HG02759 (cell line): ENCODE data around the gene SMARCD1.

Experiments used
- ATAC-seq: cut with Tn5 transposase; IDR thresholded peaks from one replicate; pipeline ENCODE4 v1.9.1; 2021; ENCODE audit warnings: mild to moderate bottlenecking, moderate library complexity; ENCODE audit not compliant: unreplicated experiment

The SMARCD1 gene

GRCh38 chr12:50084775-50085614, at the start of gene SMARCD1:
Gene SMARCD1 (plus strand): TSS chr12:50085342. CDS start chr12:50085370, 28 bp downstream.
- ATAC-seq, result peak; percentile 91

DNA sequence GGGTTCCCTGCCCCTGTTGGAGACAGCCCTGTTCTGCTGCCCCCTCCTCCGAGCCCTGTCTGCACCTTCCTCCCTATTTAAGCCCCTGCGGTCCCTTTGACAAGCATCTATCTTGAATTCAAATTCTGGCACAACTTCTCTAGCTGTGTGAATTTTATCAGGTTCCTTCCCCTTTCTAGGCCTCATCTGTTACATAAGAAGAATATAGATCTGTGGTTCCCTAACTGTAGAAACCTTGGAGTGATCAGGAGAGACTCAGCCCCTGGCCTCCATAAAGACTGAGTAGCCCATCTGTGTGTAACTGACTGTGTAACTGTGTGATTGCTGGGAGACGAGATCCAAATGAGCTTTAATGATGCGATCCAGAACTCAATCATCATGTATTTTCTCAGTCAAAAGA, 46.8 kb upstream of the SMARCD1 start:
- ATAC-seq, result no peak

GRCh38 chr12:50039151-50039835, 45.8 kb upstream of the SMARCD1 start:
- peak; percentile 56 for ATAC-seq

DNA sequence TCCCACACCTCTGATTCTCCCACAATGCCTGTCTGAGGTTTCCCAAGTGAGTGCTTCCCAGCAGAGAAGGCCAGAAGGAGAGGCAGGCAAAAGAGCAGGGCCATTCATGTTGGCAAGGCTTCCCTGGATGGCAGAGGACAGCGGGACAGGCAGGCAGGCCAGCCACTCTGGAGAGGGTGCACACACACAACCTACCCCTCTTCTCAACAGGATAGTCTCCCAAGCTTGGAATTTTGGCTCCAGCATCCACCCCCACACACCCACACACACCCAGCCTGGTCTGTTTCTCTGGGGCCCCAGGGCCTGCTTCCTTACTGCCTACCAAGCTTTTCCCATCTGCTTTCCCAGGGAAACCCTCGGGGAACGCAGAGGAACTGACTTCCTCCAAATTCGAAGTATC, 44.5 kb upstream of the SMARCD1 start:
- no peak for ATAC-seq

DNA sequence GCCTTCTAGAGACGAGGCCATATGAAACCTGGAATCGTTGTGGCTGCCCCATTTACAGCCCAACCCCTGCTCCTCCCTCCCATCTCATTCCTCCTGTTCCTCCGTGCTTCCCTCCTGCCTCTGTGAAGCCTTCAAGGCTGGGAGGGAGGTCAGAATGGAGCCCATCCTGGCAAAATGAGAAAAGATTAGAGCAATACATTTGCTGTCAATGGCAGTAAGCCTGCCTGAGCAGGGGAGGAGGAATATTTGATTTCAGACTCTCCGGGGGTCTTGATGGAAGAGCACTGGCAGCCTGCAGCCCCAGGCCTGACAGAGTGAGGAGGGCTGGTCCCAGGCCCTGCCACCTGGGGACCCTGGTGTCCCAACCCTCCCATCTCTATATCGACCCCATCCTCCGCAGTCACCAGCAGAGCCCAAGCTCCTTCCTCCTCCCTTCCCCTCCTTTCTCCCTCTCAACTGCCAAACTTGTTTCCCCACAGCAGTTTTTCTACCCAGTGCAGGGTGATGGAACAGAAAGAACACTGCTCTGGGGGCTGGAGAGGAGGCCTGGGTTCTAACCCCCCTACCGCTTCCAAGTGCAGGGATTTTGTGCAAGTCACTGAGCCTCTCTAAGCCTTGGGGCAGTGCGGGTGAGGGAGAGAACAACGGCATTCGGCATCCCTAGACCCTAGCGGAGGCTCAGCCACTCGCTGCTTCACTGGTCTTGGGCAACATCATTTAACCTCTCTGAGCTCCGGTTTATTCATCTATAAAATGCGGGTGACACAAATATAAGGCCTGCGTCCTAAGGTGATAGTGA, 43.9 kb upstream of the SMARCD1 start:
- ATAC-seq, result no peak

DNA sequence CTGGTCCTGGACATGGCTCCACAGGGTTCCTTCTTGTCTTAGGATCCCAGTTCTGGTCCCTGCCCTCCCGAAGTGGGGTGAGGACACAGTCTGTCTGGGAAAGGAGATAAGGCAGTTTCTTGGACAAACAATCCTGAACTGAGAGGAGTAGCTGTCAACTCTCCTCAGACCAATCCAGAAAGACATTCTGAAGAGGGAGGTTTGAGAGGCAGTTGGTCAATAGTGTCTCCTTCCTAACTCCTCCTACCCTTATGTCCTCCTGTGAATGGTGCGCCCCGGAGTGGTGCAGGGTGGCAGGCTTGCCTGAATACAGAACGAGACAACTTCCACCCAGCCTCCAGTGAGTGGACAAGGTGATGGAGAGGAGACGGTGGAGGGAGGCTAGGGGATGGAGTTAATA, 43.2 kb upstream of the SMARCD1 start:
- no peak for ATAC-seq

DNA sequence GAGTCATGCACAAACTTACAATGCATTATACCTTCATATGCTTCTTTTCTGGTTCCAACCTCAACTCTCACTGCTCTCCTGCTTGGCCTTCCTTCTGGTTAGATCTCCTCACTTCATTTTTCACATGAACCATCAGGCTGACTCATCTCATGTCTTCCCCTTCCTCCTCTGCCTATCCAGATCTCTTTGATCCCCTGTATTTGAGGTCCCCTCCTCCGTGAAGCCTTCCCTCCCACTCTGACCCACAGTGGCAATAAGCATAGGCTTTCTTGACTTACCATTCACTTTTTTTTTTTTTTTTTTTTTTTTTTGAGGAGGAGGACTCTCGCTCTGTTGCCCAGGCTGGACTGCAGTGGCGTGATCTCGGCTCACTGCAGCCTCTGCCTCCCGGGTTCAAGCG, 42.4 kb upstream of the SMARCD1 start:
- no peak for ATAC-seq

DNA sequence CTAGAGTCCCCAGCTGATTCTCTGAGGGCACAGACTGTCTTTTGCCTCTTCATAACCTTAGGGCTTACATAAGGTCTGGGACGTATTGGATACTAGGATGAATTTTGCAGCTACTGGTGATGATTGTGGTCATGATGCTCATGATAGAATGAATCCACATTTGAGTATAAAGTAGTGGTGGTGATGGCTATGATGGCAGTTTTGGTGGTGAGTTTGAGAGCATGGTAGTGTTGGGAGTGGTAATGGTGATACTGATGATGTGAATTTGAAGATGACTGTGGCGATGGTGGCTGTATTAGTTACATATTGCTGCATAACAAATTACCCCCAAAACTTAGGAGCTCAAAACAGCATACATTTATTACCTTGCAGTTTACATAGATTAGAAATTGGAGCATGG, 41.8 kb upstream of the SMARCD1 start:
- ATAC-seq, result no peak

DNA sequence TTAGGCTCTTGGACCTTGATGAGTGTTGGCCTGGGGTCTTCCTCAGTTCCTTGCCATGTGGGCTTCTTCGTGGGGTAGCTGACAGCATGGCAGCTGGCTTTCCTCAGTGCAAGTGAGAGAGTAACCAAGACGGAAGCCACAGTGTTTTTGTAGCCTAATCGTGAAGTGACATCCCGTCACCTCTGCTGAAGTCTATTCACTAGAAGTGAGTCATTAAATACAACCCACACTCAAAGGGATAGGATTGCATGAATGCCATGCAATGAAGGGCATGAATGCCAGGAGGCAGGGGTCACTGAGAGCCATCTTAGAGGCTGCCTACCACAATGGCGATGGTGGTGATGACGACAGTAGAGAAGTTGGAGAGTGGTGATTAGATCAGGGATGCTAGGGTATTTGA, 41.3 kb upstream of the SMARCD1 start:
- ATAC-seq, result no peak

- no peak for ATAC-seq
These were observed 37.4 kb upstream of the SMARCD1 start for GRCh38 chr12:50047693-50048250.

DNA sequence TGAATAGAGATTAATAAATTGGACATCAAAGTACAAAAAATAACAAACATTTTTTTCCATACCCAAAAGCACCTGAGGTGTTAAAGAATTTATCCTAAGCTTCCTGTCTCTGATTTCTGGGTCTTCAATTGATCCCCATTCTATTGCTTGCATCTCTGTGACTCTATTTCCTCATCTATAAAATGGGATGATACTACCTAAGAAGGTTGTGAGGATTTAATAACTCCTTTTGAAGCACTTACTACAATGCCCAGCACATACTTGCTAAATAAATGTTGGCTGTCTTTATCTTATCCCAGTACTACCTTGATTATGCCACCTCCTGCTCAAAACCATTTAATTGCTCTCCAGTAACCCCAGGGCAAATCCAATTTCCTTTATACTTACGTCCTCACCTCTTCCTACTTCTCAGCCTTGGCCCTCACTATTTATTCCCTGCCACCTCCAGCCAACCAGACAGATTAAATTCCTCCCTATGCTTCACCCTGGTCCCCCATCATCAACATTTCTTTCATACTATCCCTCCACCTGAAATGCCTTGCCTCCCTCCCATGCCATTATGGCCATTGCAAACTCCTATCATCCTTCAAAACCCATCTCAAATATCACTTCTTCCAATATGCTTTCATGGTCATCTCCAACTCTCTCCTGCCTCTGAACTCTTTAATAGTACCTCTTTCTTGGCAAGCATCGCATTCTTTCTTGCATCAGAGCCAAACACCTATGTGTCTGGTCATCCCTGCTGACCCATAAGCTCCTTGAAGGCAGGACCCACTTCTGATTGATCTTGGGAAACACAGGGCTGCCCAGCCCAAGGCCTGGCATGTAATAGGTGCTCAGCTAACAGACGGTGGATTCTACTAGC, 35.7 kb upstream of the SMARCD1 start:
- no peak for ATAC-seq

GRCh38 chr12:50050119-50050385, 35.1 kb upstream of the SMARCD1 start:
- no peak for ATAC-seq

GRCh38 chr12:50050410-50051098, 34.6 kb upstream of the SMARCD1 start:
- no peak for ATAC-seq

DNA sequence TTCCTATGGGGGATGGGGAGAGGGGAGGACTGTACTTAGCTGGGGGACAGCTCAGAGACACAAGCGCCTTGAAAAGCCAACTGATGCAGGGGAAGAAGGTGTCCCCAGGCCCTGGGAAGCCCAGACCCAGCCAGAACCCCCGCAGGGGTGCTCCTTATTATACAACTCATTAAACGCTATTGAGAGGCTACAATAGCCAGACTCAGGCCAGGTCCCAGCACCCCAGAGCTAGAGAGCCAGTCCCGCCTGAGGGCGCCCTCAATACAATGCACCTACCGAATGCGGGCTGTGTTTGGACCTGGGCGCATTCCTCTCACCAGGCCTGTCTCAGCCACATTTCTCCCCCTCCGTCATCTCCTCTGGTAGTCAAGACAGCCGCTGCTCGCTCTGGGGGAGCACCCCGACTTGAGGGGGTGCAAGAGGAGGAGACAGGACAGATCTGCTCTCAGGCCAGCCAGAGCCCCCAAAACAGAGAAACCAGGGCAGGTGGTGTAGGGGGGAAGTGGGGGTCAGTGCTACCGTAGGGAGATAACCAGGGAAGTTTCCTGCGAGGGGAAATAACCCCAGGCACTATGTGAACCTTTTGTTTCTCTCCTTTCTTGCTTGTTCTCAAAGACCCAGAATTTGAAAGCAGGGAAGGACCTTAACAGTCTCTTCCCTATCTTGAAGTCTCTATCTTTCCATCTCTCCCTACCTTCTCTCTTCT, 33.9 kb upstream of the SMARCD1 start:
- no peak for ATAC-seq

DNA sequence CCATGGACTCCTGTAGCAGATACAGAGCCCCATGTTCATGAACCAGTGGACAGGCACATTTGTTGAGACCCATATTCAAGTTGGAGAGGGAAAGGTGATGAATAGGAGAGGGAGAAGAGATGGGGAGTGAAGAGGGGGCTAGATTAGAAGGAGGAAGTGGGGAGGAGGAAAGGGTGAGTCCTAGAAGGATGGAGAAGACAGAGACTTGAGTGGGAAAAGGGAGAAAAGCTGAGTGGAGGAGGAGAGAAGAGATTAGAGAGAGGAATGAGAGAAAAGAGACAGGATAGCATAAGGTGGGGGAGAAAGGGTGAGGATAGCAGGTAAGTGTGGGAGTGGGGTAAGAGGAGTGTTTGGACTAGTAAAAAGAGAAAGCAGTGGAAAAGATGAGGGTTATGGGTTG, 32.6 kb upstream of the SMARCD1 start:
- no peak for ATAC-seq

GRCh38 chr12:50052964-50053363, 32.2 kb upstream of the SMARCD1 start:
- no peak for ATAC-seq

GRCh38 chr12:50053583-50053982, 31.6 kb upstream of the SMARCD1 start:
- no peak for ATAC-seq

GRCh38 chr12:50055831-50056638, 29.1 kb upstream of the SMARCD1 start:
- ATAC-seq, result no peak

DNA sequence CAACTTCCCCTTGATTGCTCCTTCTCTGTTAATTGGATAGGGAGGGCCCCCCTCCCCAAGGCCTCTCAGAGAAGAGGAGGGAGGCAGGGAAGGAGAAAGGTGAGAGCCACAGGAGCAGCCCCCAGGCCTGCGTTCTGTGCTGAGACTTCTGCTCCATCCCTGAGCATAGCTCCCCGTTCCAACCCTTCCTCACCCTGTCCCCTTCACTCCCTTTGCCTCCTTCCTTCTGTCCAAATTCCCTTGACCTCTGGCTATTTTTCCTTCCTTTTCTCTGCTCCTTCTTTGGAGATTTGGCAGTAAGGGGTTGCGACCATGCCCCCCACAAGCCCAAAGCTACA, 28.5 kb upstream of the SMARCD1 start:
- no peak for ATAC-seq
